Natural killer cell (primary cell): ENCODE data around the gene MEGF6. TPM values are rescaled to one million over a fixed set of nuclear protein-coding genes. Genes with fewer than 3 reads are reported as not detected.

Experiments used
- ATAC-seq, 3 donors: fragments of 150-1000 bp in 2 of 3; fragments of 200-7000 bp in 1 of 3; cut with Tn5 transposase; 1 replicate in 1 of 3; 2 replicates in 2 of 3; pipeline ENCODE4 v1.10.0; 2021; ENCODE audit warnings: mild to moderate bottlenecking in 2 of 3, moderate library complexity in 2 of 3
- DNase-seq, 2 donors: peaks; one replicate each; pipeline versions ENCODE4 v3.0.0 to v3.0.0-alpha.2; 2013 to 2021; ENCODE audit warnings: mixed read lengths in 1 of 2
- H3K27ac ChIP-seq: one replicate; pipeline ENCODE4 v1.5.1; 2013; ENCODE audit warnings: mild to moderate bottlenecking, low read length
- H3K27me3 ChIP-seq: one replicate; pipeline ENCODE4 v1.6.1; 2013; ENCODE audit warnings: low read length; ENCODE audit not compliant: control insufficient read depth, insufficient read depth
- H3K36me3 ChIP-seq: one replicate; pipeline ENCODE4 v1.6.1; 2013; ENCODE audit warnings: low read length; ENCODE audit not compliant: control insufficient read depth, insufficient read depth
- H3K4me1 ChIP-seq: one replicate; pipeline ENCODE4 v1.6.1; 2013; ENCODE audit warnings: low read length; ENCODE audit not compliant: control insufficient read depth, insufficient read depth
- H3K4me3 ChIP-seq: one replicate; pipeline ENCODE4 v1.5.1; 2013; ENCODE audit warnings: low read length
- H3K9me3 ChIP-seq: one replicate; pipeline ENCODE4 v1.6.1; 2013; ENCODE audit warnings: low read length; ENCODE audit not compliant: control insufficient read depth, insufficient read depth
- H3K27ac Mint-ChIP-seq, 2 donors: one replicate each; pipeline ENCODE4 v1.8.0; 2022; ENCODE audit warnings: mild to moderate bottlenecking in 2 of 2, mixed read lengths in 2 of 2, moderate library complexity in 1 of 2
- H3K27me3 Mint-ChIP-seq, 2 donors: one replicate each; pipeline ENCODE4 v1.8.0; 2022; ENCODE audit warnings: low read depth in 2 of 2, mixed read lengths in 2 of 2
- H3K36me3 Mint-ChIP-seq: one replicate; pipeline ENCODE4 v1.8.0; 2022; ENCODE audit warnings: mixed read lengths
- H3K4me1 Mint-ChIP-seq, 2 donors: one replicate each; pipeline ENCODE4 v1.8.0; 2022; ENCODE audit warnings: mixed read lengths in 2 of 2
- H3K4me3 Mint-ChIP-seq: one replicate; pipeline ENCODE4 v1.8.0; 2022; ENCODE audit warnings: mild to moderate bottlenecking, moderate library complexity, mixed read lengths
- H3K9me3 Mint-ChIP-seq, 2 donors: one replicate each; pipeline ENCODE4 v1.8.0; 2022; ENCODE audit warnings: mixed read lengths in 2 of 2
- WGBS: methylation state at CpG from one replicate; pipeline ENCODE4 v1.1.7; 2013; ENCODE audit warnings: missing lambda C conversion rate; ENCODE audit not compliant: insufficient coverage; 5-methylcytosine and 5-hydroxymethylcytosine counted together
- intact Hi-C: fragments of 100-400 bp; cut with micrococcal nuclease; formaldehyde crosslinking; loops from one replicate; pipeline ENCODE4 v1.14.2; 2022
- total RNA-seq, 4 donors: library from RNA; stranded (reverse); fragments of 120-200 nt in 1 of 4; gene quantifications; one replicate each; pipeline versions ENCODE4 v1.2.3 to v1.2.4, GENCODE V29; 2013 to 2022
- TF ChIP-seq, protein P1 (sequence below): fragments of 200-600 bp; IDR thresholded peaks from one replicate; pipeline ENCODE4 v1.8.0; 2022; ENCODE audit warnings: antibody characterized with exemption

Gene MEGF6
- total RNA-seq, 3 donors from 2014 or later (not counting 1 experiment from before 2014, with no cell fraction given), result 3.1 to 15.6 (median 5.1) TPM

DNA sequence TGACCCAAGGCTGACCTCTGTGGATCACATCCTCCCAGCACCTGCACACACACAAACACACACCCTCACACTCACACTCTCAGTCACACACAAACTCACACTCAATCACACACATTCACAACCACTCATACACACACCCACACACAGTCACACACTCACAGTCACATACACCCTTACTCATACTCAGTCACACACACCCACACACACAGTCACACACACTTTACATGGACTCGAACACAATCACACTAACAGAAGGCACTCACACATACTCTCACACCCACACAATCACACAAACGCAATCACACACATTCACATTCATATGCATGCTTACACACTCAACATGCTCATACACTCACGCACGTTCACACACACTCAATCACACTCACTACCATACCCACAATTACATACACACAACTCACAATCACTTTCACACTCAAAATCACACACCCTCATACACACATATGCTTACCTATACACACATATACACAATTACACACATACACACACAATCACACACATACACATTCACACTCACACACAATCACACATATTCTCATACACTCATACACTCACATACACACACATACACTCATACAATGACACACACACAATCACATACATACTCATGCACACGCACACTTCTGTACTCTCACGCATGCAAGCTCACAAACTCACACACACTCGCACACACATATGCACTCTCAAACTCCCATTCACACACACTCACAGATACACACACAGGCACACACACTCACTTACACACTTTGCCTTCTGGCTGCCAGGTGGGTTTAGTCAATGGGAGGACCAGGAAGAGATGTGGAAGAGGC lies 6.1 kb downstream of the MEGF6 start:
- no peak overlapping the region for H3K27ac ChIP-seq
- H3K4me3 ChIP-seq, result no peak overlapping the region
- WGBS, result 94% methylated on average over 7 of the region's 7 CpGs
- H3K4me1 Mint-ChIP-seq, result peaks cover 0 to 1% of the 10 kb centered on the region in 2 donors
- H3K27me3 Mint-ChIP-seq, result peaks cover 0 to 3% of the 10 kb centered on the region in 2 donors
- H3K27me3 ChIP-seq, result no peaks in the 10 kb centered on the region
- H3K36me3 ChIP-seq, result no peaks in the 10 kb centered on the region
- H3K4me1 ChIP-seq, result peaks cover 4% of the 10 kb centered on the region
- TF ChIP-seq, protein P1, sequence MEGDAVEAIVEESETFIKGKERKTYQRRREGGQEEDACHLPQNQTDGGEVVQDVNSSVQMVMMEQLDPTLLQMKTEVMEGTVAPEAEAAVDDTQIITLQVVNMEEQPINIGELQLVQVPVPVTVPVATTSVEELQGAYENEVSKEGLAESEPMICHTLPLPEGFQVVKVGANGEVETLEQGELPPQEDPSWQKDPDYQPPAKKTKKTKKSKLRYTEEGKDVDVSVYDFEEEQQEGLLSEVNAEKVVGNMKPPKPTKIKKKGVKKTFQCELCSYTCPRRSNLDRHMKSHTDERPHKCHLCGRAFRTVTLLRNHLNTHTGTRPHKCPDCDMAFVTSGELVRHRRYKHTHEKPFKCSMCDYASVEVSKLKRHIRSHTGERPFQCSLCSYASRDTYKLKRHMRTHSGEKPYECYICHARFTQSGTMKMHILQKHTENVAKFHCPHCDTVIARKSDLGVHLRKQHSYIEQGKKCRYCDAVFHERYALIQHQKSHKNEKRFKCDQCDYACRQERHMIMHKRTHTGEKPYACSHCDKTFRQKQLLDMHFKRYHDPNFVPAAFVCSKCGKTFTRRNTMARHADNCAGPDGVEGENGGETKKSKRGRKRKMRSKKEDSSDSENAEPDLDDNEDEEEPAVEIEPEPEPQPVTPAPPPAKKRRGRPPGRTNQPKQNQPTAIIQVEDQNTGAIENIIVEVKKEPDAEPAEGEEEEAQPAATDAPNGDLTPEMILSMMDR, result no peak
- no peak for ATAC-seq
- H3K27ac Mint-ChIP-seq, result no peak overlapping the region
- no peaks in the 10 kb centered on the region for H3K36me3 Mint-ChIP-seq
- no peaks in the 10 kb centered on the region for H3K9me3 ChIP-seq
- no peak overlapping the region for H3K4me3 Mint-ChIP-seq
- no peak for DNase-seq
- intact Hi-C loops, result no loop called here
- H3K9me3 Mint-ChIP-seq, result no peaks in the 10 kb centered on the region

DNA sequence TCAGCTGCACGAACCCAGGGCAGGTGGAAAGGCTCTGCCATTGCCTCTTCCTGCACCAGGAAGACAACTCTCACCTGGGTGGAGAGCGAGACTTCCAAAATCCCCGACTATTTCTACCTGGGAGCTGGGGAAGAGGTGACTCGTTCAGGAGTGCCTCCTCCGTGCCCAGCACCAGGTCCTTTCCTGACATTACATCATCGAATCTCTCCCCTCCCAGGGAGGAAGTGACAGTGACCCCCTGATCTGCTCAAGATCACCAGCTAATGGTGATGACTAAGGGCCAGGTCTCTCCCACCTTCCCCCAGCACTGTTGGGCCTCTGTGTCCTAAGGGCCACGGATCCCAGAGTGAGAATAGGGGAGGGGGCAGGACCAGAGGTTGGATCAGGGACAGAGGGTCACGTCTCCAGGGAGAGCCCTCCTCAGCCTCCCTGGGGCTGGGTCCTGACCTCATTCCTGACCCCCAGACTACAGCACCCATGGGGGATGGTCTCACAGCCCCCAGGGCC lies 6.8 kb downstream of the MEGF6 start:
- intact Hi-C loops, result no loop called here
- Mint-ChIP-seq H3K4me3 (no peak overlapping the region), H3K27ac (no peak overlapping the region), H3K36me3 (no peaks in the 10 kb centered on the region), H3K4me1 (peaks cover 3 to 8% of the 10 kb centered on the region in 2 donors), H3K27me3 (peaks cover 0 to 3% of the 10 kb centered on the region in 2 donors), H3K9me3 (no peaks in the 10 kb centered on the region)
- TF ChIP-seq, protein P1, result no peak
- Histone ChIP-seq H3K4me1 (peaks cover 11% of the 10 kb centered on the region), H3K27ac (no peak overlapping the region), H3K4me3 (no peak overlapping the region), H3K9me3 (no peaks in the 10 kb centered on the region), H3K36me3 (no peaks in the 10 kb centered on the region), H3K27me3 (no peaks in the 10 kb centered on the region)
- DNase-seq (no peak), ATAC-seq (no peak)
- 76% methylated on average over 7 of the region's 8 CpGs for WGBS

DNA sequence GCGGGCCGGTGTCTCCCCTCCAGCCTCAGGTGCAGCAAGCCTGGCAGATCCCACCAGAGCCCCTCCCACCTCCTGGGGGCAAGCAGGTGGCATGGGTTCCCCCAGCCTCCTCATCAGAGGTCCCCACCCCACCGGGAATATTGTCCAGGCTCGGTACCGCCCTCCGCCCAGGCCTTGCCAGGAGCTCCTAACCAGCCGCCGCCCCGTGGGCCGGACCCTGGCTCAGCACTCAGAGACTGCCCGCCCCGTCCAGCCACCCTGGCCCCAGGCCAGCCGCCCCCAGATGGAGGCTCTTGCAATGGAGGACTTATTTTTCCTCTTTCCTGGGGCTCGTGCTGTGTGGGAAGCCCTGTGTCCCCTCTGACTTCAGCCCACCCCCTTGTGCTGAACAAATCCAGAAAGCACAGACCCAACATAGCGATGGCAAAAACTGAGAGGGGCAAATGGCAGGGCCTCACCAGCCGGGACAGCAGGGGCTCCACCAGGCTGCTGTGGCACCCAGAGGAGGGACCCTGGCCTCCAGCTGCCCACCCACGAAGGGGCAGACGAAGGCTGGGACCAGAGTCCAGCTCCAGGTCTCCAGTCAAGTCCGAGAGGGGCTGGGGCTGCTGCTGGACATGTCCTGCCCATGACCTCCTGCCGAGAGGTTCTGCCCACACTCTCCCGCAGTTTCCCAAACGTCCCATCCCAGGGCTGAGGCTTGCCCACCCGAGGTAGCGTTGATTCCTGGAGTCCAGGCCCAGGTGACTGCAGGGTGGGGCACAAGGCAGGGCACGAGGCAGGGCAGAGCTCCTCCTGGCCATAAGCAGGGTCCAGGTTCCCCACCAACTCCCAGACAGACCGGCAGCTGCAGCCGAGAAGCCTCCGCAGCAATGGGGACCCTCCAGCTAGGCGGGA lies 7.5 kb downstream of the MEGF6 start:
- Mint-ChIP-seq H3K36me3 (no peaks in the 10 kb centered on the region), H3K9me3 (no peaks in the 10 kb centered on the region), H3K4me1 (peaks cover 10 to 15% of the 10 kb centered on the region in 2 donors), H3K27me3 (no peaks in the 10 kb centered on the region), H3K4me3 (no peak overlapping the region), H3K27ac (no peak overlapping the region)
- Histone ChIP-seq H3K27me3 (no peaks in the 10 kb centered on the region), H3K9me3 (no peaks in the 10 kb centered on the region), H3K27ac (no peak overlapping the region), H3K4me3 (no peak overlapping the region), H3K36me3 (no peaks in the 10 kb centered on the region), H3K4me1 (peaks cover 18% of the 10 kb centered on the region)
- DNase-seq (no peak), ATAC-seq (no peak)
- intact Hi-C loops, result no loop called here
- 90% methylated on average over 29 of the region's 29 CpGs for WGBS
- TF ChIP-seq, protein P1, result no peak
